ENCODE data around the gene PLSCR1.

Gene PLSCR1

DNA sequence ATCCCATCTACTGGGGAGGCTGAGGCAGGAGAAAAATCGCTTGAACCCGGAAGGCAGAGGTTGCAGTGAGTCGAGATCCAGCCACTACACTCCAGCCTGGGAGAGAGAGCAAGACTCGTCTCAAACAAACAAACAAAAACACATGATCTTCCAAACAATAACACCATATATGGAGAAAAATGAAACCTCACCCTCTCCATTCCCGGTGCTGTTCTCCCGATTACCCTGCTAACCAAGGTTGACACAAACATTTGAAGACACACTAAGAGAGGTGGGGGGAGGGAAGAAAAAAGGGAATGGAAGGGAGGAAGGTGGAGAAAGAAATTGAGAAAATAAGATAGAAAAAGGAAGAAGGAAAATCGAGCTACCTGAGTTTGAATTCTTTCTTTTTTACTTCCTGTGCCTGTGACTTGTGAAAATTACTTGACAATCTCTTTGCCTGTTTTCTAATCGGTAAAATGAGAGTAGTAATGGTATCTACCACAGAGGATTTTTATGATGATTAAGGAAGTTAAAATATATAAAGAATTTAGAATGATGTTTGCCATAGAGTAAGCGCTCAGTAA lies 73.9 kb downstream of the PLSCR1 start:
- DNase-seq: no peak

DNA sequence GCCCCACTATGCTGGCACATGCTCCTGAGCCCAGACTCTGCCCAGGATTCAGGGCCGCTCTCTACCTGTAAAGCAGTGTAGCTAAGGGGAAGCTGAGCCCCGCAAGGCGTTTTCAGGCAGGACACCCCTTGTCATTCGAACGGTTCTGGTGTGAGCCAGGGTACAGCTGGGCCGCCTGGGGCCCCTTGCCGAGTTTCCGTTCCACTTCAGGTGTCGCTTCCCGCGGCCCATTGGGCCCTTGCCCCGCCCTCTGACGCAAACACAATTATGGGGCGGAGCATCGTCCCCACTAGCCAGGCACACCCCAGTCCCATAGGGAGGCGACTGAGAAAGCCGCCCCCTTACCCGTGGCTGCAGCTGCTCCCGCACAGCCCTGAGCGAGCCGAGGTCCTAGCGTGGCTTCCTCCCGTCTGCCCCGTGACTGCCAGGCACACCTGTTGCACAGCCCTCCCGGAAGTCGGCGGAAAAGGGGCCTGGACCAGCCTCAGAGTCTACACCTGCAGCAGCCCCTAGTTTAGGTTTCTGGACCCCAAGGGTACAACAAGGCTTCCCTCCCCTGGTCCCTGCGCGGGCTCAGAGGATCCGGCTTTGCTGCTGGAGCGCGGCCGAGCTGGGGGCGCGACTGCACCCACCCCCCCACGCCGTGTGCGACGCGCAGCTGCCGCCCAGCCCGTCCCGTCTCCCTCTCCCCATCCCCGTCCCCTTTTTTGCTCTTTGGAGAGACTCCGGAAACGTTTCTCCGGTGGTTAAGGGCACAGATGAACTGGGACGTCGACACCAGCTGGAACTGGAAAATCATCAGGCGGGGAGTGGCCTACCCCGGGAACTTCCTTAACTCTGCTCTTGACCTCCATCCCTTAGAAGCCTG lies 75.0 kb downstream of the PLSCR1 start, which contains the start of gene PLSCR2:
Gene PLSCR2, minus strand, starts transcription at position 412 of the 868 bp plus-strand sequence. CDS start 9,657 bp downstream, outside the sequence.
- peak; percentile 35 for DNase-seq

DNA sequence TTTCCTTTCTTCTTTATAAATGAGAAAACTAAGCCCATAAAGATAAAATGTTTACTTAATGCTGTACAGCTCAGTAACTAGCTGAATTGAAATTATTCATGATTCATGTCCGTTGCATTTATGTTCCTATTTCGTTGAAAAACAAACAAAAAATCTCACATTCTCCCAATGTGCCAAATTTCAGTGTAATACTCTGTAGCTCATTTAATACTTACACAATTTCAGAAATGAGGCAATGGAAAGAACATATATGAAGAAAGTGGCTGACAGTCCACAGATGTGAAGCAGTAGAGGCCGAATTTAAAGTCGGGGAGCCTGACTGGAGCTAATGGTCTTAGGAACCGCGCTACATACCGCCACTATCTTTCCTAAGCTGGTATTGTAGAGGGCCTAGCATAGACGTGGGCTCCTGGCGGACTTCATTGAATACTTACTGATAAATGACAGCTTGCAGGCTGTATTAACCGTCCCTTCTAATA lies 75.7 kb downstream of the PLSCR1 start:
- peak; percentile 8 for DNase-seq

DNA sequence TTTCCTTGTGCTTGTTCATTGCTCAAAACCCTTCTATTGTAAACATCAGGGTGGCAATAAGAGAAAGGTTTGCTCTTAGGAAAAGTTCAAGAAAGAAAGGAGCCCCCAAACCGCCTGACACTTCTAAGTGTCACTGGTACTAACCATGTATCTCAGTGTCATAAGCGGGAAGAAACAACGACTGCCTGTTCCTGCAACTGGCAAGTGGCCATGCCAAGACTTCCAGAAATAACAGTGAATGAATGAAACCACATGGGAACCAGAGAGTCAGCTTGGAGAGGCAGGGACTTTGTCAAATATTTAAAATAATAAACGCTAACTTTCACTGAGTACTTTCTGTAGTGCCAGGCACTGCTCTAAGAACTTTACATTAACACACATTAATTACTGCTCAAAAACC lies 76.2 kb downstream of the PLSCR1 start:
- DNase-seq: peak; percentile 19

DNA sequence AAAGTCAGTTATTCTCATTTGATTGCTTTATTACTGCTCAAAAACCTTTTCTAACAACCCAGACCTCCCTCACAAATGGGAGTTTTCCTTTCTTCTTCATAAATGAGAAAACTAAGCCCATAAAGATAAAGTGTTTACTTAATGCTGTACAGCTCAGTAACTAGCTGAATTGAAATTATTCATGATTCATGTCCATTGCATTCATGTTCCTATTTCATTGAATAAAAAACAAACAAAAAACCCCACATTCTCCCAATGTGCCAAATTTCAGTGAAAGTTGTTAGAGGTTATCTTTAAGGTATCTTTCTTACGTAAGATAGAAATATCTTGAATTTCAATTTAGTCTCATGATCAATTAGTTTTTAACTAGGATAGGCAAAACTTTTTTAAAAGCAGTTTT lies 77.8 kb downstream of the PLSCR1 start:
- peak; percentile 26 for DNase-seq

DNA sequence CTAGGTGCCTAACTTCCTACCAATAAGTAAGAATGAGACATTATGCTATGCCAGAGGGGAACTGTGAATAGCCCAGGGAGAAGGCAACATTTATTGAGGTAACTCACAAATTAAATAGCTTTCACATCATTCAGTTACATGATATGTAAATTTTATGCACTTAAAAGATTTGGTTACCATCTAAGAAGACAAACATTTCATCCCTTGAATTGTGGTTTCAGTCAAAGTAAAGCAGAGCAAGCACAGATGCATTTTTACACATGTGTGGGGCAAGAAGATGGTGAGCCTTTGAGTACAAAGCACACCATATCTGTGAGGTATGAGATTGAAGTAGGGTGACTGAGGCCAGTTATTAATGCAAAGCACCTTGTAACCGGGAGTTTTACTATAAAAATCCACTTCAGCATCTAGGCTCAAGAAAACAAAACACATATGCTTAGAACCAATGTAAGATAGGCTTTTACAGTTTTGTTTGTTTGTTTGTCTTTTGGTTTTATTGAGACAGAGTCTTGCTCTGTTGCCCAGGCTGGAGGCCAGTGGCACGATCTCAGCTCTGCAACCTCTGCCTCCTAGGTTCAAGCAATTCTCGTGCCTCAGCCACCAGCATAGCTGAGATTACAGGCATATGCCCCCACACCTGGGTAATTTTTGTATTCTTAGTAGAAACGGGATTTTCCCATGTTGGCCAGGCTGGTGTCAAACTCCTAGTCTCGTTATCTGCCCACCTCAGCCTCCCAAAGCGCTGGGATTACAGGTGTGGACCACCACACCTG lies 78.5 kb downstream of the PLSCR1 start:
- peak; percentile 6 for DNase-seq
